8988T (cell line): ENCODE data around the gene DCAF8L1.
"Not testable (repeated sequence)": the region's sequence is repeated elsewhere in the genome, so short reads cannot be mapped to it uniquely, and the experiment has no call there.

Experiments
- DNase-seq: peaks from one replicate; pipeline ENCODE4 v3.0.0; 2011

The DCAF8L1 gene

DNA sequence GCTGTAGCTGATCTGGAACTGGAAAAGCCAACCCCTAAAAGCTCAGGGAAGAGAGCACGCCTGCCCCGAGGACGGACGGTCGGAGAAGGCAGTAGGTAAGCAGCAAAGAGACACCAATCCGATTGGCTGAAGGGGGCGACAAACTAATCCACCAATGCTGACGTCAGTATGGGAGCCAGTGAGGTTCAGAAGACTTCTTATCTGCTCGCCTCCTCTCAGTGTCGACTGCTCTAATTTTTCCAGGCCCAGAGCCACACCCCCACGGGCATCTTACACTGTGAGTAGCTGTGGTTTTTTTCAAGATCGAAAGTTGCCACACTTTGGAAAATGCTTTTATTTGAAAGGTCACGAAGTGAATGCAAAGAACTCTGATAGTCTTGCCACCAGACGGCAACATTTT lies at the start of gene DCAF8L1:
Gene DCAF8L1, minus strand, starts transcription at position 101 of the 400 bp plus-strand sequence. CDS start 115 bp downstream, outside the sequence.
- DNase-seq, result no peak

GRCh38 chrX:28022371-28022770 lies 41.1 kb upstream of the DCAF8L1 start:
- DNase-seq, result no peak

DNA sequence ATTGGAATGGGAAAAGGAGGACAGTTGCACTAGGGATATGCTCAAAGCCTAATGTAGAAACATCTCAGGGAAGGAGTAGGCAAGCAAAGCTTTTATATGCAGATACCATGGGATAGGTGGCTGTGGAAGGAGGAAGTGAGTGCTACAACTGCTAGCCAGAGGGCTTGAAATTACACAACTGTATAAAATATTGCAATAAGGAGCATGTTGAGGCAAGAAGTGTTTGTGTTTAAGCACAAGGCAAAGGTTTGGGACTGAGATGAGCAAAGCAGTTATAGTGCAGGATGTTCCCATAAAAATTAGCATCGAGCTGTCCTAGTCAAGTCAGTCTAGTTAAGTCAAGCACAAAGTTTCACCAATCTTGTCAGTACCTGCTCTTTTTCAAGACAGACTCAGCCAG lies 35.6 kb upstream of the DCAF8L1 start:
- no peak for DNase-seq

DNA sequence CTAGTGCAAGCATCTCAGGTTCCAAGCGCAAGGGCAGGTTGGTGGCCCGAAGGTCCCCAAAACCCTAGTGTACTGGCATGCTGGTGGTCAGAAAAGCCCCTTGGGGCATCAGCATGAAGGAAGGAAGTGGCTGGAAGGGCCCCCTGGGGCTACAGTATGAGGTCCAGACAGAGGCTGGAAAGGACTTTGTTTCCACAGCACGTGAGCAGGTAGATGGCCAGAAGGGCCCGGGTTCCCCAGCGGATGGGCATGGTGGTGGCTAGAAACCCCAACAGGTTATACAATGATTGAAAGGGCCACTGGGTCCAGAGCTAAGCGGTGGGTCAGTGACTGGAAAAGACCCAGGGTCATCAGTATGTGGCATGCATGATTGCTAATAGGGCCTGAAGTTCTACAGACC lies 34.7 kb upstream of the DCAF8L1 start:
- DNase-seq, result no peak

DNA sequence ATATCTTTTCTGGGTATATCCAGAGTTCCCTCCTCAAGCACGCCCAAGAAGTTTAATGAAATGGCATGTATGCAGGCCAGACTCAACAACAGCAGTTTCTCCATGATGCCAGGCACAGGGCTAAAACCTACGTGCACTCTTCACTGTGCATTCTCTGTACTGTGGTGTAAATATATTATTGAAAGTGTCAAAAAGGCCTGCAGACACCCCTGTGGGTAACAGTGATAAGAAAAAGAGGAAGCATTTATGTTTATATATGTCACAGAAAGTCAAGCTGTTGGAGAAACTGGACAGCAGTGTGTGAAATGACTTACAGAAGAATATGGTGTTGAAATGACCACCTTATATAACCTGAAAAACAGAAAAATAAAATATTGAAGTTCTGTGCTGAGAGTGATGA lies 29.6 kb upstream of the DCAF8L1 start:
- DNase-seq, result no peak

DNA sequence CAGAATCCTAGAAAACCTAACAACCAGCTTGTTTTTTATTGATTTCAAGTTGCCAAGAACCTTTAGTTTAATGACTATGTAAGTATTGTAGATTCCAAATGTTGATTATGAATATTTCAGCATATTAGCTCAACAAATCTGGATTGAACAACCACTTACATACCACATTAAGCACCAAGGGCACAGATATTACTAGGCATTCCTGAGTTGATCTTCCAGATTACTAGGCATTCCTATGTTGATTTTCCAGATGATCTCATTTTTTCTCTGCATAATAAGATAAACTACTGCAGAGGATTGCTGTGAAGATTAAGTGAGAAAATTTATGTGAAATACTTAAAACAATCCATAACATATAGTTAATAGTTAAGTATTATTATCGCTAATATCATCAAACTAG lies 17.4 kb upstream of the DCAF8L1 start:
- no peak for DNase-seq

GRCh38 chrX:27997622-27998021 lies 16.4 kb upstream of the DCAF8L1 start:
- DNase-seq, result no peak

DNA sequence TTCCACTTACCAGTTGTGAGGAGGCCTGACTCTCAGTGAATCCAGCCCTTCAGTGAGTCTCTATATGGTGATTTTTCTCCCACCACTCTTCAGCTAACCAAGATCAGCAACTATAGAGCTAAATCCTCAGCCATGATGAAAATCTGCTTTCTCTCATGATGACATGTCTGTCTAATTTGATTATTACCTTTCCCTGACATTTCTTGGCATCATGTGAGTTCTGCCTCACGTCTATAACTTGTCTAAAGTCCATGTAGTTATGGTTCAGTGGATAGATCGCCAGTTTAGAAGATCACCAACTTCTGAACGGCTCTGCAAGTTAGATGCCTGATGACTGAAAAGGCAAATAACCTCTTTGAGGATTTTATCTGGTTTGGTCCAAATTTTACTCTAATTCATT lies 14.9 kb upstream of the DCAF8L1 start:
- DNase-seq, result no peak

- no peak for DNase-seq
Measured at GRCh38 chrX:27995611-27996010, 14.4 kb upstream of the DCAF8L1 start.

- no peak for DNase-seq
Measured at GRCh38 chrX:27987862-27988646, 6.8 kb upstream of the DCAF8L1 start.

GRCh38 chrX:27976934-27977333 lies 4.3 kb downstream of the DCAF8L1 start:
- not testable (repeated sequence) for DNase-seq

DNA sequence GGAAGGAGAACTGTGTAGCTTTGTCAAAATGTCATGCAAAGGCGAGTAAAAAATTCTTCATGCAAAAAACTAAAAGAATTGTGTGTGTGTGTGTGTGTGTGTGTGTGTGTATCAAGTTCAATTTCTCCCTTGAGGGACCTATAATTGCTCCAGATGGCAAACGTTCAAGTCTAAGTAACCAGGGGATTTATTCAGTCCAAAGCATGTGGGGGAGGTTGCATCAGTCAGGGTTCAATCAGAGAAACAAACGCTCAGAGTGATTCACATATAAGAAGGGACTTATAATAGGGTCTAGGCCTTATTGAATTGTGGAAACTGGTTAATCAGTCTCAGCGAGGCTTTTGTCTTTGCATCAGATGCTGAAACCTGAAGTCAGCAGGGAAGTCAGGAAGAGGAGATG lies 5.0 kb downstream of the DCAF8L1 start:
- DNase-seq, result no peak

- DNase-seq, result no peak
Measured at GRCh38 chrX:27968878-27969277, 12.4 kb downstream of the DCAF8L1 start.

GRCh38 chrX:27968352-27968751 lies 12.9 kb downstream of the DCAF8L1 start:
- no peak for DNase-seq

- DNase-seq, result no peak
Measured at GRCh38 chrX:27966955-27967354, 14.3 kb downstream of the DCAF8L1 start.

DNA sequence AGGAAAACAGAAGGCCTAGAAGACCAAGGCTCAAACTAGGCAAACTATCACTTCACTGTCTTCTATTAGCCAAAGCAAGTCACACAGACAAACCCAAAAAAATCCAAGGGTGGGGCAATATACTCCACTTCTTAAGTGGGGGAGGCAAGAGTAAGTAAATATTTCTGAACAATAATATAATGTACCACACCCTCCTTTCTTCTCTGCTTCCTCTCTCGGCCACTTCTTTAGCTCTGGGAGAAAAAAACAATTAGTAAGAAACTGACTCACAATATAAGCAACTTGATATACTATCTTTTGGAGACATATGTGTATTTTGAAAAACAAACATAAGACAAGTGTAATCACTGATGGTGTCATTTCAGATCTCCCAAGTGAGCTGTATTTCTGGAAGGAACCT lies 14.8 kb downstream of the DCAF8L1 start:
- no peak for DNase-seq

GRCh38 chrX:27965348-27965747 lies 15.9 kb downstream of the DCAF8L1 start:
- DNase-seq, result not testable (repeated sequence)

- DNase-seq, result no peak
Measured at GRCh38 chrX:27964432-27964831, 16.8 kb downstream of the DCAF8L1 start.

- DNase-seq, result not testable (repeated sequence)
Measured at GRCh38 chrX:27960410-27960809, 20.8 kb downstream of the DCAF8L1 start.

DNA sequence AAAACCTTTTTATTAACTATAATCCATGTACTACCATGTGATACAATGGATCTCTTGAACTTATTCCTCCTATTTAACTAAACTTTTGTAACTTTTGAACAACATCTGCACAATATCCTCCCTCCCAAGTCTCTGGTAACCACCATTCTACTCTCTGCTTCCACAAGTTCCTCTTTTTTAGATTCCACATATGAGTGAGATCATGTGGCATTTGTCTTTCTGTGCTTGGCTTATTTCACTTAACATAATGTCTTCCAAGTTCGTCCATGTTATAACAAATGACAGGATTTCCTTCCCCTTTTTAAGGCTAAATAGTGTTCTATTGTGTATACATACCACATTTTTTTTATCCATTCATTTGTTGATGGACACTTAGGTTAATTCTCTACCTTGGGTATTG lies 28.1 kb downstream of the DCAF8L1 start:
- DNase-seq, result no peak

DNA sequence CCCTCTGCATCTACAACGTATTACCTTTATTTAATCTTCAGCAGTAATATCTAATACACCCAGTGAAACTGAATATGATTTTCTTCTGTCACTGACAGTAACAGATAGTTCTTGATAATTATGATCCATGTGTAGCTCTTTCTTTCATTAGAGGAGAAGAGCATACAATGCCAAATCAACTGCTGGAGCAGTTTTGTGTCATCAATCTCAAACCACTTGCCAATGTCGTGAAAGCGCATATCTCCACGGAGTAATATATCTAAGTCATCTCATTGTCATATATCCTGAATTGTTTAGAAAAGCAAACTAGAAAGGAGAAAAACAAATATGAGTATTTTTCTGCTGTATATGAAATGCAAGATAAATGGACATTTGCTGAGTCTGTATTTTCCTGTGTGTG lies 47.9 kb downstream of the DCAF8L1 start:
- DNase-seq, result no peak
